GM15510 (cell line): ENCODE data around the gene PPP2R2B.

Source experiments
- POLR2A ChIP-seq: IDR thresholded peaks from 3 replicates; pipeline ENCODE4 v1.6.1; 2011; ENCODE audit warnings: borderline replicate concordance; ENCODE audit not compliant: insufficient read length; ENCODE audit errors: extremely low read depth

Gene PPP2R2B

DNA sequence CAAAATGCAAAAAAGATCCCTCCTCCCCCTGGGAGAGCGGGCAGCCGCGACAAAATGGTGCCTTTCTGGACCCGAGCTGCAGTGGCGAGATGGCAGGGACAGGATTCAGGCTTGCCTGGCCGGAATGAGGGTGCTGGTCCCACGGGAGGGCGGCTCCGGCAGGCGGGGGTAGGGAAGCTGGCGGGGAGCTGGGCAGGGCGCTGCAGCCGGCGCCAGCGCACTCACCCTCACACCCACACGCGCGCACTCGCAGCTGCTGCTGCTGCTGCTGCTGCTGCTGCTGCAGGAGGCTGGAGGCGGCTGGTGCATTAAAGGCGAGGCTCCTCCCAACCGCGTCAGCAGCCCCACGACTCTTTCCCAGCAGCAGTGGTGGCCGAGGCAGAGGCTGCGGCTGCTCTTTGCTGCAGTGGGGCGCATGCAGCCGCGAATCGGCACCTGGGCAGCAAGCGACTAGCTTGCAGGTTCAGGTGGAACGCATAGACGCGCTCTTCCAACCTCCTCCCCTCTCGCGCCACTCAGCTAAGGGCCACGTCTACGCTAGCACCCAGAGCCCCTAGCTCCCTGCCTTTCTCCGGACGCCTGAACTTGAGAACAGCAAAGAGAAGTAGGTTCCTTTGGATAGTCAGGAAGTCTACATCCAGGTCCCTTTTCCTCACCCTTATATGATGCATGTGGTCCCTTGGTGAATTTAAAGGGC is at the start of gene PPP2R2B:
Gene PPP2R2B, minus strand, starts transcription at position 282 of the 697 bp plus-strand sequence.
- TF ChIP-seq POLR2A = no peak

DNA sequence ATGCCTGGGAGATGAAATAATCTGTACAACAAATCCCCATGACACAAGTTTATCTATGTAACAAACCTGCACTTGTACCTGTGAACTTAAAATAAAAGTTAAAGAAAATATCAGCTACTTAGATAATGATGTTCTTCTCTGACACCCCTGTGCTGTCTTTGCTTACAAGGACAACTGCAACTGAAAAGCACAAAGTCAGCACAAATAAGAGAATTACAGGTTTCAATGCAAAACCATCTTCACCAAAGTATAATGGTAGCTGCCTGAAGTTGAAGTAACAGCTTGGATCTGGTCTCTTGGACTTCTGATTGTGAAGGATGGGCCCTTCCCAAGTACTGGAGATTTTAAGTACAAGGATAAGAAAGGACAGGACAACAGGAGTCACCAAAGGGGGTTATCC is 45.6 kb upstream of the PPP2R2B start:
- no peak for TF ChIP-seq POLR2A

DNA sequence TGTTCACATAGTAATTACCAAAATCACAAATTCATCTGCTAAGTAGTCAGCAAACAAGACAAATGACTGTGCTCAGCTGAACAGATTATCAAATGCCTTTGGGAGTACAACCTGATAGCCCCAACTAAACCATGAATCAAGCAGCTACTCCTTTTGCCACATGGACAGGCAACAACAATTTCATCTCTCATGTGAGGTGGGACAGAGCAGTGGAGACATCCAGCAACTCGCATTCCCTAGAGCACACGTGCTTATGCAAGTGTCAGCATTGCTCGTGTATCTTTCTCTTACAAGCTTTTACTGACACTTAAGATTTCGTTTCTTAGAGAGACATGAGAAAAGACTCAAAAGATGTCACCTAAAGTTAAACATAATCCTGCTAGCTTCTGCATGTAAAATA is 42.7 kb upstream of the PPP2R2B start:
- TF ChIP-seq POLR2A = no peak

DNA sequence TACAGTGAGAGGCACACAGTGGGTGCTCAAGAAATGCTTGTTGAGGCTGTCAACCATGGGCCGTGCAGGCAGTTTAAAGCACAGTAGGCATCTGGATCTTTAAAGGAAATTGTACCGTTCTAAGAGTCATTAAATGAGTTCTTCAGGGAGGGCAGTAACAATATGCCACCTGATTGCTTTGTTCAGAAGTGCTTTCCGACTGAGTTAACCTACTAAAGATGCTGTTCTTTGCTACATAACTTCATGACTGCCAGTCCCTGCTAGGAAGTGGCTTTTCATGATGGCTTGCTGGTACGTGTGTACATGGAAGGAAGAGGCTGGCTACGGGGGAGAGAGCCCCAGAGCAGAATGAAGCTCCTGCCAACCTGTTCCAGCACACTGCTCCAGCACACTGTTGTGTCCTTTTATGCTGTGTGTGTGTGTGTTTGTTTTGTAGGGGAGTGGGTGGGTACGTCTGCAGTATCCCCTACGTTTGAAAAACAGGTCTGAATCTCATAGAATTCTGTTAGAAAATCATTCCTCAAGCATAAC is 41.9 kb upstream of the PPP2R2B start:
- TF ChIP-seq POLR2A = no peak

DNA sequence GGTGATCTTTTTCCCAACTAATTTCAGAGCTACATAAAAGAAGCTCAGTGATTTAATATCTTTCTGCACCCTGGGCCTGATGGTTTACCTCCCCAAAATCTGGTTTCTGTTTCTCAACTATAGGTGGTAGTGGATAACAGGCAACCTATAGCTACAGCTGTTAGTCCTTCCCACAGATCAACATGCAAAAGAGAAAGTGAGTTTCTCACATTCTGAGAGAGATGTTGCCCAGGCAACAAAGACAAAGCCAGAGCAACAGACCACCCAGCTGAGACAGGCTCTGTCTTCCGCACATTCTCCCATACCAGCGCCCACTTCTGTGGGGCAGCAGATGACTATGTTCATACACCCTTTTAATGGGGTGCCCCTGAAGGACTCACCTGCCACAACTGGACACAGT is 40.7 kb upstream of the PPP2R2B start:
- no peak for TF ChIP-seq POLR2A

DNA sequence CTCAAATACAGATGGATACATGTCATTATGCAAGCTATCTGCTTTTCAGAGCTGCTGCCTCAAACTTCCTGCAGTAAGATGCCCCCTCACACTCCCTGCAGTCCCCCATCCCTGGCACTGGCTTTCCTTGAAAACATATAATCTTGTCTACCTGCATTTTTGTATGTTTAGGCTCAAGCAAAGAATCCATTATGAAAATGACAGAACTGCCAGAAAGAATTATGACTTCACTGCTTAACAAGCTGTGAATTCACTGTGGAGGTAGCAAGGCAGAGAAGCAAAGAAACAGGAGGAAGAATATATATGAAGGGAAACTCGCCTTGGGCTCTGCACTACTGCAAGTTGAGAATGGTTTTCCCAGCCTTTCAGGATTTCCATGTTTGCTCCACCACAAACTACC is 39.4 kb upstream of the PPP2R2B start:
- no peak for TF ChIP-seq POLR2A

DNA sequence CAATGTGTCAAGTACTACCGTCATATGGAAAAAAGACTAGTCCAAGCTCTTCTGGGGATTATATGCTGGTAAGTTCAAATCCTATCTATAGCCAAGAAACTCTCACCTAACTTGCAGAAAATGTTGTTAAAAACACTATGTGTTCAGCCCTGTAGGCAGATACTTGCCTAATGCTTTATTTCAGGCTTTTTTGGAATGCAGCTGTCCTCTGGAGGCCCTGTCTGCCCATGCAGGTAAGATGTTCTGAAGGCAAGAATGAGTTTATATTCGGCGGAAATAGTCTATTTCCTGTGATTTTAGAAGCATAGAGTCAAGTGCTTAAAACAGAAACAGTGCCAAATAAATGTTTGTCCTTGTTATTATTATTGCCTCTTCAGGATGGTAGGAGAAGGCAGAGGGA is 34.3 kb upstream of the PPP2R2B start:
- no peak for TF ChIP-seq POLR2A

DNA sequence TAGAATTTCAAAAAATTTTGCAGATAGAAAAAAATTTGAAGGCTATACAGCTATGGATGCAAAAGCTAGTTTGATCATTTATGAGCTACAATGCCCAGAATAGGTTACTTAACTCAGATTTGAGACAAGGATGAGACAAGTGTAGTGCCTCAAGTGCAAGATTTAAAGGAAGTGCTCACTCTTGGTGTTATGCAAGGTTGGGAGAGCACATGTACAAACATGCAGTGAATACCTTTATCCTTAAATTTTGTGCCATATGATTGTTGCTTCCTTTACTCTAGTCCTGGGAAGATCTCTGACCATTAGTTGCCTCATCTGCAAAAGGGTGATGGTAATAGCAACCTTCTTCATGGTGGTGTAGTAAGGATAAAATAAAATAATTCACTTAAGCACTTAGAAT is 31.7 kb upstream of the PPP2R2B start:
- no peak for TF ChIP-seq POLR2A

DNA sequence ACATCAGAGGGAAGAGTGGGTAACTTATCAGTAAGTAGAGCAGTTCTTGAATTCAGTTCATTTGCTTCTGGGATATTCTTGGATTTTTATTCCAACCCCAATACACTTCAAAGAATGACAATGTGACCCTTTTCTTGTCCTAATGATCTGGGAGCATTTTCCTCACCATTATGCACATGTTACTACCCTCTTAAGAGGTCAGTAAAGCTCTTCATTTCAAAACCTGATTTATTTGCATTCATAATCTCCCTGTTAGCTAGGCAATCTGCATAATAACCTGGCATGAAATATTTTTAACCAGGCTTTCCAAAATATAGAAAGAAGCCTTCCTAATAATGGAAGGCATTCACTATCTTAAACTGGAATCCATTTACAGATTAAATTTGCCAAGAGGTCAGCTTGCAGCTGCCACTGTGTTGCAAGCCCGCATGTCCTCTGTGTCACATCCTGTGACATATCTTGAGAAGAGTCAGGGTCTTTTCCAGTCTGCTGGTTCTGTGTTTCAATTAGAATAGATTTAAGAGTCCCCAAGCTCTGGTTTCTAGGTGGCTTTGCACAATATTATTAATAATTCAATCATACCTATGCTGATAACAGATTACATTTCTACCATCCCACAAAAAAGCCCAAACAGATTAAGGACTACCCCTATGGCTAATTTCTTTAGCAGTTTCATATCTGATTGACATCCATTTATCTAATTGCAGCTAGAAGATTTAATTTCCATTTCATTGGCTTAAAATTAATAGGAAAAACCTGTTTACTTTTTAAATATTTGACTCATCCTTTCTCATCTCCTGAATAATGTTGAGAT is 30.9 kb upstream of the PPP2R2B start:
- no peak for TF ChIP-seq POLR2A

DNA sequence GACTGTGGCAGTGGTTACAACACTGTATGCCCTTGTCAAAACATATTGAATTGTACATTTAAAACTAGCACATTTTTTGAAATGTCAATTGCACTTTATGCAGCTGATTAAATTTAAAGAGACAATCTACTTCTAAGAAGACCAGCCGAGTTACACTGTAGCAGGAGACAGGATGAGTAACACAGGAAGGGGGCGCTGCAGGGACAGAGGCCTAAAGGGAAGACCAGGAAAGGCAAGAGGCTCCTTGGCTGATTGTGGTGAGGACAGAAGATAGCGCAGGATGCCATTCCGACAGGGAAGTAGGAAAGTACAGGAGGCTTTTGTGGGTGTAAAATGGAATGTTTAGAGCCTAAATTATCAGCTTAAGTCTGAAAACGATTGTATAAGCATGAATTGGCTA is 28.2 kb upstream of the PPP2R2B start:
- TF ChIP-seq POLR2A = no peak

DNA sequence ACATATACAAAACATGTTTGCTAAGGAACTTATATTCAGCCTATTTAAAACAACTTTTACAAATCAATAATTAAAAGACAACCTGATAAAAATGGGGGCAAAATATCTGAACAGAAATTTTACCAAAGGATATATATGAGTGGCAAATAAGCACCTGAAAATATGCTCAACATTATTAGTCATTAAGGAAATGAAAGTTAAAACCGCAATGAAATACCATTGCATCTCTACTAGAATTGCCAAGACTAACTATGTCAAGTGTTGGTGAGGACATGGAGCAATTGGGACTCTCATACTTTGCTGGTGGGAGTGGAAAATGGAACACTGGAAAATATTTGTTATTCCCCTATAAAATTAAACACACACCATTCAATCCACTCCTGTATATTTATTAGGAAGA is 26.3 kb upstream of the PPP2R2B start:
- TF ChIP-seq POLR2A = no peak

DNA sequence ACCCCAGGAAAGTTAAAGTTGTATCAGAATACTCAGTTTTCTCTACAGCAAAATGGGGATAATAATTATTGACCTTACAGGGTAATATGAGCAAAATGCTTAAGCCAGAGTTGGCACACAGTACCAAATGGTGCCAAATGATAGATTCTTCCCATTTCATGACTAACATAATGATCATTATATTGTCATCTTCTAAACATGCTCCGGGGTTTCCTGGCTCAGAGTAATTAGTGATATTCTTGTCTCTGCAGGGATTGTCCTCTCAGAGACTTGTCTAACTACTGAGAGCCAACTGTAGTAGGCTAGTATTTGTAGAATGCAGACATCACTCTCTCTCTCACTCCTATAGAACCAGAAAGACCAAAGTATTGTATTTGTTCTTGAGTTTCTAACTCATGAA is 25.2 kb upstream of the PPP2R2B start:
- TF ChIP-seq POLR2A = no peak

DNA sequence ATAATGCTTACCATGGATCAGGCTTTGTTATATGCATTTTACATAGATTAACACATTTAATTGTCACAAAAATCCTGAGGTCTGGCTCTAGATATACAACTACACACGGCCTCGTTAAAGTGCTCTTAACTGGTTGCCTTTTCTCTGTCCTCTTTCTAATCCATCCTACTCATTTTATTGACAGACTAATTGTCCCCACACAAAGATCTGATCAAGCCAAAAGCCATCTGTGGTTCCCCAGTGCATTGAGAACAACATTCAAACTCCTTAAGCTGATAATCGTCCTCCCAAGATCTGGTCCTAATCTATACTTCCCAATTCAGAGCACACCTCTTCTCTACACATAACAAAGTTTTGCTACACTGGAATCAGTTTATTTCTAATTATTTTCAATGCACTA is 23.9 kb upstream of the PPP2R2B start:
- no peak for TF ChIP-seq POLR2A

DNA sequence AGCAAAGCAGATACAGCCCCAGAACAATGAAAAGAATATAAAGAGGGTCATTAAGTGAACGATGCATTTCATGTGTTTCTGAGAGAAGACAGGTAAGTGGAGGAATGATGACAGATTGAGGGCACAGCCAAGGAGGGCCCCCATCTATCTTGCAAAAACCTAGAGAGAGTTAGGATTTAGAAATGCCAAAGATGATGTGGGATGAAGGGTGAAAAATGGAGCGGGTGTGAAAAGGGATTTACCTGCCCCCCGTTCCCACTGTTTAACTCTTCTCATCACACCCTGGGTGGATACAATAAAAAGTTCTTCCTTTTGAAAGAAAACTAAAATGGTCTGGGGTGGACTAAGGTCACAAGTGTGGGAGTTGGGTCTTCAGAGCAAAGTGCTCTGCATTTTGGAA is 18.5 kb upstream of the PPP2R2B start:
- TF ChIP-seq POLR2A = no peak

DNA sequence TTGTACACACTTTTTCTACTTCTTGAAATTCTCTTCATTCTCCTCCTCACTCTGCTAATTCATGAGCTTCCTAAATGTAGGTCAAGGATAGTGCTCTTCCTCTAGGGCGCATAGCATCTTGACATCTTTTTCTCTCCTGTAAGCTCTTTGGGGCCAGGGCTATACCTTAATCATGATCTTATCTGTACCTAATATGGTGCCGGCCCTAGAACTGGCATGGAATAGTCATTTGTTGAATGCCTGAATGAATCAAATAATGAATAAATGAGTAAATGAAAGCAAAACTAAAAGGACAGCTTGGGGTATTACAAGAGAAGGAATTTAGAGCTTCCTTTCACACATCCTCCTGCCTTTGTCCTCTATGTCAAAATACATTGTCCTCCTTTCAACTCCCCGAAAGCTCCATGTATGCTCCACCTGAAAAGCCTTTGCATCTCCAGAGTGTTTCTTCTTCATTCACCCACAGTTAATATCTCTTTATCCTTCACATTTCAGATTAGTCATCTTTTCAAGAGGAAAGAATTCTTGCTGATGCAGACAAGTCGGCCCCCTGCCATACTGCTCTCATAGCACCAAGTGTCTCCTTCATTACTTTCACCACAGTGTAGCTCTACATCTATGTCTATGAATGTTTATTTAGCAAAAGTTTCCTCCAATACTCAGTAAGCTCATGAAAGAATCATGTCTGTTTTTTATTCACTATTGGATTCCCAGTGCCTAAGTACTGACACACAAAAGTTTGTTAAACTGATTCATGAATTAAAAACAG is 16.4 kb upstream of the PPP2R2B start:
- TF ChIP-seq POLR2A = no peak
